Measurements from ENCODE around the gene TET3.

GRCh38 chr2:73961274-73961673 is 23.4 kb upstream of the TET3 start:
- TF ChIP-seq CTCF (IDR thresholded peaks at IDR 0.05) (no peak), POLR2A (IDR thresholded peaks at IDR 0.05) (no peak)

Measured in uterus (tissue), 2 donors.